Measurements from ENCODE around the gene TSC1.

- TF ChIP-seq EZH2phosphoT487 (IDR thresholded peaks at IDR 0.05; ENCODE audit: insufficient read depth, low read depth) (no peak), EZH2 (IDR thresholded peaks at IDR 0.05; ENCODE audit: insufficient read depth, poor library complexity, severe bottlenecking) (no peak)
Observed at GRCh38 chr9:132939169-132939568, 5.2 kb downstream of the TSC1 start.

Measured in GM23248 (cell line).